Measurements from ENCODE around the gene VMAC.

The VMAC gene

DNA sequence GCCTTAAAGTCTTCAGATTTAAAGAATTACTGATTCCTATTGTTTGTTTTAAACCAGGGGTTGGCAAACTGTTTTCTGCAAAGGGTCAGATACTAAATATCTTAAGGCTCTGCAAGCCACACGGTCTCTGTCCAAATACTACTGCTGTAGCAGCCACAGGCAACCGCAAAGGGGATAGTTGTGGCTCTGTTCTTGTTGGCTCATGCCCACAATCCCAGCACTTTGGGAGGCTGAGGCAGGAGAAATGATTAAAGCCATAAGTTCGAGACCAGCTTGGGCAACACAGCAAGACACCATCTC, 50.9 kb downstream of the VMAC start:
- no peak for DNase-seq

DNA sequence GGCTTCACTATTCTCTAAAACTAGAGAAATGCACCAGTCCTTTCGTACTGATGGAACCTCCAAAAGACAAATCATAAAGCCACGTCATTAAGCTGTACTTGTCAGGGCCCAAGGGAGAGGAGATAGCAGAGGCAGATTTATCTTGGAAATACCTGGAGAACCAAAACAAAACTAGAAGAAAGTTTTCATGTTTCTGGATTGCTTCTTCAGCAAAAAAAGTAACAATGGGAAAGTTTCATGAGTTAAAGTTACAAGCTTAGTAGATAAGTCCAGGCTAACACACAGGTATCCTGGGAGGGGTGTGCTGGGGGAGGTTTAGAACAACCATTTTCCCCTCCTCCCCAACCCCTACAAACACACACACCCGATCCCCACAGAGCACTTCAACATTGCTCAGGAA, 51.7 kb downstream of the VMAC start:
- DNase-seq, result no peak

GRCh38 chr19:5956728-5957127, 52.1 kb downstream of the VMAC start:
- no peak for DNase-seq

GRCh38 chr19:5957170-5957569, 52.5 kb downstream of the VMAC start:
- no peak for DNase-seq

DNA sequence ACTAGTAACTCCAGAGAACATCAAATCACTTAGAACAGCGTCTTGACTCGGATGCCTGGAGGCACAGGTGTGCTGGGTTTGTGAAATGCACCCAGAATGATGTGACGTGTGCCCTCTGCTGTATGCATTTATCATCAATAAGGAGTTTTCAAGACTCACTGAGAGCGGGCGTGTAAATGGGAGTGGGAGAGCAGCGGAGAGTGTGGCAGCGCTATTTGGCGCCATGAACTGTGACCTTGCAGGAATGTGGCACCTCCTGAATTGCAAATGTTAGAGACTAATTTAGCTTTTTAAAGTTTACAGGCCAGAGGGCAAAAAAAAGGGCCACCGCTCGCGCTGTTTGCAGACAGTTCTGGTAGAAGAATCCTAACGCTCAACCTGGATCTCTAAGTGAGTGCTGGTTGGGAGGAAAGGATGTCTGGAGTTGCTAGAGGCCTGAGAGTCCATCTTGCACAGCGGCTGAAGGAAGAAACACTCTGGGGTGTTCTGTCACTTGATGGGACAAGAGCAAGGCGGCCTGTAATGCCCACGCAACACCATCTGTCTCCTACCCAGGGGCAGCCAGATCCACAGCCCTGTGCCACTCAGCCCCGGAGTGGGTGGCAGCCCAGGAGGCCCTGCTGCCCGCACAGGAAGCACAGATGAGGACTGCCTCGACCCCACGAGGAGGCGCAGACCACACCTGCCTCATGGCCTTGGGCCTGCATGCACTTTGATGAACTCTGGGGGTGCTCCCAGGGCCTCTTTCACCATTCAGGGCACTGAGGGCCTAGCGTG, 53.6 kb downstream of the VMAC start:
- no peak for DNase-seq

DNA sequence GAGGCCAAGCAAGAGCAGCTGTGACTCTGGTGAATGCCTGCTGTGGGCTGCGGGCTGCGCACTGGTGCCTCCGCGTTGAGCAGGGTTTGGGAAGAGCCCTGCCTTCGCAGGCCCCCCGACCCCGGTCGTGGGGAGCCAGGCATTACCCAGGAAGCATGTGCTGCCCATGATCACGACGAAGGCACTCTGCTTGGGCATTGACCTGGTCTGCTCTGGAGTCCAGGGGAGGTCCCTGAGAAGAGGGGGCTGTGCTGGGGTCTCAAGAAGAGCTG, 54.1 kb downstream of the VMAC start:
- no peak for DNase-seq

- DNase-seq, result no peak
These were observed 54.8 kb downstream of the VMAC start for GRCh38 chr19:5959260-5960004.
